GM12872 (cell line): ENCODE data around the gene BAIAP2L1.

Experiments used
- TF ChIP-seq, protein P1 (sequence below): IDR thresholded peaks from 3 replicates; pipeline ENCODE4 v1.5.1; 2011; ENCODE audit warnings: low read depth, mild to moderate bottlenecking, low read length, moderate library complexity; ENCODE audit not compliant: insufficient read depth

Gene BAIAP2L1

DNA sequence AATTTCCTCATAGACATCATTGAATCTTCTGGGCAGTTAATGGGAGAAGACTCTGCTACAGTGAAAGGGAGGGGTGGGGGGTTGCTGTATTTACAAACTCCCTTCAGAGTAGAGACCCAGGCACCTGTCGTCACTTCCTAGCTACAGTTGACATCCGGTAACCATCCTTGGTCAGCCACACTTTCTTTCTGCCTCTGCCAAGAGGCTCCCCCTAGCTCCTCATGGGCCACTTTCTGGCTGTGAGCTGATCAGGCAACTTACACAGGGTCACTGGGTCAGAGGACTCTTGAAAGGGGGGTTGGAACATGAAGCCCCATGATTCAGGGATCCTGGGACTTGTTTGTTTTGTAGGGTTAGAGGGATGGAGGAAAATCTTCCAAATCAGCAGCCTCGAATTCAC lies 150.1 kb downstream of the BAIAP2L1 start:
- TF ChIP-seq, protein P1, sequence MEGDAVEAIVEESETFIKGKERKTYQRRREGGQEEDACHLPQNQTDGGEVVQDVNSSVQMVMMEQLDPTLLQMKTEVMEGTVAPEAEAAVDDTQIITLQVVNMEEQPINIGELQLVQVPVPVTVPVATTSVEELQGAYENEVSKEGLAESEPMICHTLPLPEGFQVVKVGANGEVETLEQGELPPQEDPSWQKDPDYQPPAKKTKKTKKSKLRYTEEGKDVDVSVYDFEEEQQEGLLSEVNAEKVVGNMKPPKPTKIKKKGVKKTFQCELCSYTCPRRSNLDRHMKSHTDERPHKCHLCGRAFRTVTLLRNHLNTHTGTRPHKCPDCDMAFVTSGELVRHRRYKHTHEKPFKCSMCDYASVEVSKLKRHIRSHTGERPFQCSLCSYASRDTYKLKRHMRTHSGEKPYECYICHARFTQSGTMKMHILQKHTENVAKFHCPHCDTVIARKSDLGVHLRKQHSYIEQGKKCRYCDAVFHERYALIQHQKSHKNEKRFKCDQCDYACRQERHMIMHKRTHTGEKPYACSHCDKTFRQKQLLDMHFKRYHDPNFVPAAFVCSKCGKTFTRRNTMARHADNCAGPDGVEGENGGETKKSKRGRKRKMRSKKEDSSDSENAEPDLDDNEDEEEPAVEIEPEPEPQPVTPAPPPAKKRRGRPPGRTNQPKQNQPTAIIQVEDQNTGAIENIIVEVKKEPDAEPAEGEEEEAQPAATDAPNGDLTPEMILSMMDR = no peak

DNA sequence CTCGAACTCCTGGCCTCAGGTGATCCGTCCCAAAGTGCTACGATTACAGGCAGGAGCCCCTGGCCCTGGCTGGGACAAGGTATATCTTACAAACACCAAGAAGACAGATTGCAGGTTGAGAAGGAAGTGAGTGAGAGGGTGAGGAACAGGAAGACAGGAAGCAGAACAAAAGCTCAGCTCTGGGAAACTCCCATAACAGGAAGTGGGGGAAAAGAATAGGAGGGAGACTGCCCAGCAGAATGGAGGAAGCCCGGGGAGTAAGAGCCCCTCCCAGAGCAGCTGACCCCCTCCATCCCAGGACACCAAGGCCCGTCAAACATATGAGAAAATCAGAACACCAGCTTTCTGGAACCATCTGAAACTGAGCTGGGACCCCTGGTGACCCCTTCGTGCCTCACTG lies 151.8 kb downstream of the BAIAP2L1 start:
- TF ChIP-seq, protein P1 = no peak

DNA sequence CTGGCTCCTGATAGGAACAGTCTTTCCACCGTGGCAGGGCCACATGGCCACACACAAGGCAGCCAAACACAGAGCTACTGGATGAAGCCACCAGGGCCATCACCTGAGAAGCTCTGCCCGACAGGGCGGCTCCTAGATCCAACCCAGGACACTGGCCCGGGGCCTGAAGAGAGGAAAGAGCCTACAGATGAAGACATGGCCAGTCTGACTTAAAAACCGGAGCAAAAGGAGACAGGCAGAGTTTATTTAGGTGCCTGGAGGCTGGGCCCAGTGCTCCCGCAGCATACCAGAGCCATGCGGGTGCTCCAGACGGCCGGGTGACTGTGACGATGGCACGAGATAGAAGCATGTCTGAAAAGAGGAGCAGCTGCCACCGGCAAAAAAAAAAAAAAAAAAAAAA lies 152.7 kb downstream of the BAIAP2L1 start:
- TF ChIP-seq, protein P1 = no peak

DNA sequence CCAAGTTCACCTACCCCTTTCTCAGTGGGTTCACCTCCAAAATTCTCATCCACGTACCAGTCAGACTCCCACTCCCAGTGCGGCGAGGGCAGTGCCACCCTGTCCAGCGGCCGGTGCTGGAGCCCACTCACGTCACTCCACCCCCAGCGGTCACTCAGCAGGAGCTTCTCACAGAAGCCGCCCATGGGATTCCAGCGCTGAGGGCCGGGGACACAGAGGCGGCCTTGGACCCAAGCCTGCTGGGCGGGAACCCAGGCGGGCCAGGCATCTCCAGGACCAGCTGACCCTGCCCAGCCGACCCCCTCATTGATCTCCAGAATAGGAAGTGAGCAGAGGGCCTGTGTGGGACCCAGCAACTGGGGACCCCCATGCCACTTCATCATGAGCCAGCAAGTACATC lies 156.0 kb downstream of the BAIAP2L1 start:
- TF ChIP-seq, protein P1 = no peak

DNA sequence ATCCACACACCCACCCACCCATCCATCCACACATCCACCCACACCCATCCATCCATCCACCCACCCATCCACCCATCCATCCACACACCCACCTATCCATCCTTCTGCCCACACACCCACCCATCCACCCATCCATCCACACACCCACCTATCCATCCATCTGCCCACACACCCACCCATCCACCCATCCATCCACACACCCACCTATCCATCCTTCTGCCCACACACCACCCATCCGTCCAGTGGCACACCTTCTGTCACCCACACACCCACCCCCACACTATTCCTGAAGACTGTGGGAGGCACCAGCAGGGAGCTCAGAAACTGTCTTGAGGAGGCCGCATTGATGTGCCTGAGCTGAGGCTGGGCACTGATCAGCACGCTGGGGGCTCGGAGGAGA lies 158.0 kb downstream of the BAIAP2L1 start:
- TF ChIP-seq, protein P1 = no peak

DNA sequence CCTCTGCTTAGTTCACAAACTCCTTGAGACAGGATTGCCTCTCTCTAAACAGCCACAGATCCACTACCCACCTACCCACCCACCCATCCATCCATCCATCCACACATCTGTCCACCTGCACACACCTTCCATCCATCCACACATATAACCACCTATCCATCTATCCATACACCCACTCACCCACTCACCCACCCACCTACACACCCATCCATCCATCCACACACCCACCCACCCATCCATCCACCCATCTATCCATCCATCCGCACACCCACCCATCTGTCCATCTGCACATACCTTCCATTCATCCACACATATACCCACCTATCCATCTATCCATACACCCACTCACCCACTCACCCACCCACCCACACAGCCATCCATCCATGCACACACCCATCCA lies 158.5 kb downstream of the BAIAP2L1 start:
- TF ChIP-seq, protein P1 = no peak

DNA sequence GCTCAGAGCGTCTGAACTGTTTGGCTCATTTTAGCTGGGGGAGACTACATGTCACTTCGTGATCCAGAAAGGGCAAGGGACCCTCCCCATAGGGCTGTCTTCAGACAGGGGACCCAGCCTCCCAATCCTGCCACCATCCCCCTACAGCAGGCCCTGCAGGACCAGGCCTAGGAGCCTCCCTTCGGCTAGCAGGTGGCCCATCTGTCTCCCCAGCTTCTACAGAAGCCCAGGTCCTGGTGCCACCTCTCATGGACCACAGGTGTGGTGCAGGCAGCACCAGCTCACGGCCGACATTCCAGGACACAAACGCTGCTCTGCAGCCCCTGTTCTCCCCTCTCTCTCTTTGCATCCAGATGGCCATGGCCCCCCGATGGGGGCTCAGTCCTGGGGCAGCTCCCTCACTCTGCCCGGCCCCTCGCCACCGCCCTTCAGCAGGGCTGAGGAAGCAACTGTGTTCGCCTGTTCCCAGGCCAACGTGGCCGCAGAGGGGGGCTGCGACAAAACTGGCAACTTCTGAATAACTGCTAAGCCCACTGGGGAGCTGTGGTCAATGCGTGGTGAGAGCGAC lies 159.1 kb downstream of the BAIAP2L1 start:
- TF ChIP-seq, protein P1 = no peak
